ENCODE results near the gene POU3F2. TPM values are rescaled to one million over a fixed set of nuclear protein-coding genes. Genes with fewer than 3 reads are reported as not detected.
A peak's percentile ranks its signal among the peaks of the same experiment; 100 is the strongest.

Gene POU3F2
- total RNA-seq, 2 donors from 2014 or later: 0.07 TPM; not detected in 1

GRCh38 chr6:98833057-98833306, 1.4 kb upstream of the POU3F2 start:
- no peaks in the 10 kb centered on the region for H3K36me3 ChIP-seq (ENCODE audit: control insufficient read depth, insufficient read depth, low read length)
- no peaks in the 10 kb centered on the region for H3K9me3 ChIP-seq (ENCODE audit: control insufficient read depth, low read length)
- 0% methylated on average over 4 to 26 of the region's 26 CpGs for WGBS, 2 experiments (ENCODE audit: insufficient coverage in 1 of 2, insufficient read length in 1 of 2)

GRCh38 chr6:98833307-98834059, 891 bp upstream of the POU3F2 start:
- Mint-ChIP-seq H3K4me3 (peak overlapping the region; percentile 60), H3K9me3 (no peaks in the 10 kb centered on the region), H3K27me3 (ENCODE audit: insufficient read depth) (peaks cover 98% of the 10 kb centered on the region), H3K36me3 (ENCODE audit: low read depth) (no peaks in the 10 kb centered on the region), H3K27ac (no peak overlapping the region), H3K4me1 (peaks cover 33% of the 10 kb centered on the region)
- 0% methylated on average over 5 to 41 of the region's 42 CpGs for WGBS, 2 experiments (ENCODE audit: insufficient coverage in 1 of 2, insufficient read length in 1 of 2)
- H3K27ac ChIP-seq (ENCODE audit: low read depth, low read length): peak overlapping the region; percentile 94
- no peaks in the 10 kb centered on the region for H3K36me3 ChIP-seq (ENCODE audit: control insufficient read depth, insufficient read depth, low read length)
- H3K4me3 ChIP-seq (ENCODE audit: low read length): peak overlapping the region; percentile 70
- H3K4me1 ChIP-seq (ENCODE audit: control insufficient read depth, insufficient read depth, low read length): peaks cover 11% of the 10 kb centered on the region
- TF ChIP-seq CTCF (conservative IDR thresholded peaks at IDR 0.05): peak; percentile 29
- H3K9ac ChIP-seq (ENCODE audit: extremely low read depth, low read length, poor library complexity, severe bottlenecking): no peak overlapping the region
- H3K27me3 ChIP-seq (ENCODE audit: control insufficient read depth, insufficient read depth, low read length, poor library complexity, severe bottlenecking): peaks cover 92% of the 10 kb centered on the region
- H3K9me3 ChIP-seq (ENCODE audit: control insufficient read depth, low read length): no peaks in the 10 kb centered on the region
- DNase-seq: peak; percentile 84

More at GRCh38 chr6:98833057-98833306, 1.4 kb upstream of the POU3F2 start:
- DNase-seq: no peak
- Histone ChIP-seq H3K27ac (ENCODE audit: low read depth, low read length) (peak overlapping the region; percentile 94), H3K4me3 (ENCODE audit: low read length) (peak overlapping the region; percentile 70), H3K9ac (ENCODE audit: extremely low read depth, low read length, poor library complexity, severe bottlenecking) (no peak overlapping the region), H3K4me1 (ENCODE audit: control insufficient read depth, insufficient read depth, low read length) (peaks cover 11% of the 10 kb centered on the region), H3K27me3 (ENCODE audit: control insufficient read depth, insufficient read depth, low read length, poor library complexity, severe bottlenecking) (peaks cover 92% of the 10 kb centered on the region)
- H3K4me1 Mint-ChIP-seq: peaks cover 33% of the 10 kb centered on the region
- peak overlapping the region; percentile 60 for H3K4me3 Mint-ChIP-seq
- TF ChIP-seq CTCF (conservative IDR thresholded peaks at IDR 0.05): no peak
- H3K9me3 Mint-ChIP-seq: no peaks in the 10 kb centered on the region
- H3K27ac Mint-ChIP-seq: no peak overlapping the region
- no peaks in the 10 kb centered on the region for H3K36me3 Mint-ChIP-seq (ENCODE audit: low read depth)
- H3K27me3 Mint-ChIP-seq (ENCODE audit: insufficient read depth): peaks cover 98% of the 10 kb centered on the region

GRCh38 chr6:98835149-98836024, 1.0 kb downstream of the POU3F2 start:
- H3K9ac ChIP-seq (ENCODE audit: extremely low read depth, low read length, poor library complexity, severe bottlenecking): no peak overlapping the region

More at GRCh38 chr6:98835149-98836024, 1.0 kb downstream of the POU3F2 start:
- WGBS, 2 experiments (ENCODE audit: insufficient coverage in 1 of 2, insufficient read length in 1 of 2): 0 to 1% methylated on average over 24 to 76 of the region's 76 CpGs
- DNase-seq: peak; percentile 81
- H3K27ac ChIP-seq (ENCODE audit: low read depth, low read length): peak overlapping the region; percentile 78
- peaks cover 97% of the 10 kb centered on the region for H3K27me3 Mint-ChIP-seq (ENCODE audit: insufficient read depth)
- H3K27ac Mint-ChIP-seq: no peak overlapping the region
- no peaks in the 10 kb centered on the region for H3K9me3 ChIP-seq (ENCODE audit: control insufficient read depth, low read length)
- peaks cover 27% of the 10 kb centered on the region for H3K4me1 Mint-ChIP-seq
- no peak for TF ChIP-seq CTCF (conservative IDR thresholded peaks at IDR 0.05)
- H3K4me1 ChIP-seq (ENCODE audit: control insufficient read depth, insufficient read depth, low read length): peaks cover 11% of the 10 kb centered on the region
- H3K36me3 ChIP-seq (ENCODE audit: control insufficient read depth, insufficient read depth, low read length): no peaks in the 10 kb centered on the region
- no peaks in the 10 kb centered on the region for H3K36me3 Mint-ChIP-seq (ENCODE audit: low read depth)
- H3K9me3 Mint-ChIP-seq: no peaks in the 10 kb centered on the region
- H3K4me3 Mint-ChIP-seq: peak overlapping the region; percentile 60
- H3K4me3 ChIP-seq (ENCODE audit: low read length): peak overlapping the region; percentile 75
- peaks cover 92% of the 10 kb centered on the region for H3K27me3 ChIP-seq (ENCODE audit: control insufficient read depth, insufficient read depth, low read length, poor library complexity, severe bottlenecking)

Measured in endodermal cell (in vitro differentiated cells).